ENCODE results near the gene SCN4A.
"Not testable (repeated sequence)": the region's sequence is repeated elsewhere in the genome, so short reads cannot be mapped to it uniquely, and the experiment has no call there.

The SCN4A gene

GRCh38 chr17:63911041-63911635, 61.6 kb downstream of the SCN4A start, which contains the start of gene CSHL1:
Gene CSHL1, minus strand, starts transcription at chr17:63911258. Its CDS starts 62 bp downstream, at chr17:63911196.
- no peak for DNase-seq

- no peak for DNase-seq
Observed at GRCh38 chr17:63910096-63910495, 62.6 kb downstream of the SCN4A start.

- not testable (repeated sequence) for DNase-seq
Observed at GRCh38 chr17:63909586-63909985, 63.1 kb downstream of the SCN4A start.

- DNase-seq = not testable (repeated sequence)
Observed at GRCh38 chr17:63907161-63907778, 65.4 kb downstream of the SCN4A start.

GRCh38 chr17:63904796-63905195, 67.9 kb downstream of the SCN4A start:
- DNase-seq = not testable (repeated sequence)

- peak in 3 of 6 experiments; percentile 5 to 49 (median 35) for DNase-seq
Observed at GRCh38 chr17:63903787-63904201, 68.9 kb downstream of the SCN4A start.

GRCh38 chr17:63901971-63902370, 70.7 kb downstream of the SCN4A start:
- not testable (repeated sequence) for DNase-seq

GRCh38 chr17:63898899-63899798, 73.6 kb downstream of the SCN4A start:
- not testable (repeated sequence) for DNase-seq

GRCh38 chr17:63896524-63897354, 76.0 kb downstream of the SCN4A start, which contains the start of gene CSH1:
Gene CSH1, minus strand, starts transcription at chr17:63896574. Its CDS starts 63 bp downstream, at chr17:63896511.
- not testable (repeated sequence) for DNase-seq

GRCh38 chr17:63894821-63895220, 77.9 kb downstream of the SCN4A start:
- DNase-seq = not testable (repeated sequence)

- DNase-seq = not testable (repeated sequence)
Observed at GRCh38 chr17:63894021-63894420, 78.7 kb downstream of the SCN4A start.

- DNase-seq = not testable (repeated sequence)
Observed at GRCh38 chr17:63892316-63893037, 80.2 kb downstream of the SCN4A start.

- DNase-seq = peak in 2 of 6 experiments; percentile 27 to 42
Observed at GRCh38 chr17:63889026-63889848, 83.5 kb downstream of the SCN4A start.
